GM15510 (cell line): Measurements from ENCODE around the gene ZNF343.

ENCODE experiments used
- POLR2A ChIP-seq: IDR thresholded peaks from 3 replicates; pipeline ENCODE4 v1.6.1; 2011; ENCODE audit warnings: borderline replicate concordance; ENCODE audit not compliant: insufficient read length; ENCODE audit errors: extremely low read depth

The ZNF343 gene

DNA sequence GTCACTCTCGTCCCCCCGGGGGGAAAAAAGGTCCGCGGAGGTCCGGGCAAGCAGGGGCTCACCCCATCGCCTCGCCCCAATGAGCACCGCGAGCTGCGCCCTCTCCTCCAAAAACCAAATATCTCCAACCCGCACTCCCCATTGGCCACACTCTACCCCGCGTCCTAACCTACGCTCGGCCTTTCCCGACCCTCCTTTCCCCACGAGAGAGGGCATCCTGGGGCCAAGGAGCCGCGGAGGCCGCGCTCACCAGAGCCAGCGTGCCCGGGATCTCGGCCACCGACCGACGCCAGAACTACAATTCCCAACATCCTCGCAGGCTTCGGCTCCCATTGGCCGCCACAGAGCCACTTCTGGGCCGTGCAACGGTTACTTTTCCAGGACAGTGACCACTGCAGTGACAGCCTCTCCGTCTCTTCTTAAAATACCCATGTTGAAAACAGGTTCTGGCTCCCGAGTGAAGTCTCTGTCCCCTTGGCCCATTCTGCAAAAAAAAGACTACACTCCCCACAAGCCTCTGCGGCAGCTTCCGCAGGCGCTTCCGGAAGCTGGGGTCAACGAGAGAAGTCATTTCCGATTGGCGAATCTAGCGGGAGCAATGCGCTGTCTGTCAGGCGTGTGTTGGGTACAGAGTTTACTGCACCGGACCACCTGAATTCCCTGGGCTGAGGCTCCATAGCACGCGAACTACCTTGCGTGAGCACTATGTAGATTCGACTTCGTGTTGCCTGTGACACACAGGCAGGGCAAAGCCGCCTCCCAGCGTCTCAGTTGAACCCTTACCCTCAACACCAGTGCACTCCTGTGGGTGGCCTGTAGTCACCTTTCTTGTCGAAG, at the start of gene ZNF343:
Gene ZNF343, minus strand, starts transcription at position 285 of the 837 bp plus-strand sequence. CDS start 15,020 bp downstream, outside the sequence.
- peak; percentile 75 for TF ChIP-seq POLR2A

DNA sequence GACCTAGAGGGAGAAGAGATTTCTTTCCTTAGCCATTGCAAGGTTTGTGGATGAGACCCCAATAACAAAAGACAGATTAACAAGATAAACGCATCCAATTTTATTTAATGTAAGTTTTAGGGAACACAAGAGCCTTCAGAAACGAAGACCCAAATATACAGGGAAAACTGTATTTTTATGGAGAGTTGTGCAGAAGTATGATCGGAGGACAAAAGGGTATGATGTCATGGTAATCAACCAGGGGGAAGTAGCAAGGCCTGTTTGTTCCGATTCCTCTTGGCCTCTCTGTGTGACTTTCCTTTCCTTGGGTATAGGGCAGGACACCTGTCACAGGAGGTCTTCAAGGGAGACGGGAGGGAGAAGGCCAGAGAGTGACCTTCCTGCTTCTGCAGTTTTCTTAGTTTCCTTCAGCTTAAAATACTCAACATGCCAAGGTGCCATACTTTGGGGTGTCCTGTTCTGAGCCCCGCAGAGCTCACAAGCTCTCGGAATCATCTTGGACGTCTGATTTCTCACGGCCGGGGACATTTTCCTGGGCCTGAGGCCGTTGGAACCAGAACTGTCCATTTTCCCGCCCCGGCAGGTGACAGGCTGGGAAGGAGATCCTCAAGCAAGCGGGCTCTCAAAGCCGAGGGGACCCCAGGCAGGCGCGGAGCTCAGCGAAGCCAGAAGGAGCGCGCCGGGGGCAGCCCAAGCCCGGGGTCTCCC, 49.3 kb upstream of the ZNF343 start:
- TF ChIP-seq POLR2A: no peak

DNA sequence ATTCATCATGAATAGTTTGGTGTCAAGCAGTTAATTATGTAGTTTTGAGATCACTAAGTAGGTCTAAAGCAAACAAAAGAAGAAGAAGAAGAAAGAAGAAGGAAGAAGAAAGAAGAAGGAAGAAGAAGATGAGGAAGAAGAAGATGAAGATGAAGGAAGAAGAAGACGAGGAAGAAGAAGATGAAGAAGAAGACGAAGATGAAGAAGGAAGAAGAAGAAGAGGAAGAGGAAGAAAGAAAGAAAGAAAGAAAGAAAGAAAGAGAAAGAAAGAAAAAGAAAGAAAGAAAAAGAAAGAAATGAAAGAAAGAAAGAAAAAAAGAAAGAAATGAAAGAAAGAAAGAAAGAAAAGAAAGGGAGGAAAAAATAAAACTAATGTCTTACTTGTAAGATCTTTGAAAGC, 36.9 kb upstream of the ZNF343 start:
- no peak for TF ChIP-seq POLR2A

DNA sequence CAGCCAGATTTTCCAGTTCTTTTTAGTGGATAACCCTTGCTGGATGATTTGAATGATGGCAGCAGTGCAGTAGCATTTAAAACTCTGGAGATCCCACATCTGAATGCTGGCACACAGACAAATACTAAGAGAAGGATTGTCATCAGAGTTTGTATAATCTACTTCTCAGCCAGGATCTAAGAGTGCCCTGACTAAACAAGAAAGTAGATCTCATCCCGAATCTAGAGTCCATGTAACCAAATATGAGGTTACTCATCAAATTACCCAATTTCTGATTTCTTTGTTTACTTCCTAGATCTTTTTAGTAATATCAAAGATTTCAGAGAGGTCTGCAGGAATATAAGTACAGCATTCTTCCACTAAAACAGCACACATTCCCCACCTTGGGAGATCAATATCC, 35.5 kb upstream of the ZNF343 start:
- TF ChIP-seq POLR2A: no peak

DNA sequence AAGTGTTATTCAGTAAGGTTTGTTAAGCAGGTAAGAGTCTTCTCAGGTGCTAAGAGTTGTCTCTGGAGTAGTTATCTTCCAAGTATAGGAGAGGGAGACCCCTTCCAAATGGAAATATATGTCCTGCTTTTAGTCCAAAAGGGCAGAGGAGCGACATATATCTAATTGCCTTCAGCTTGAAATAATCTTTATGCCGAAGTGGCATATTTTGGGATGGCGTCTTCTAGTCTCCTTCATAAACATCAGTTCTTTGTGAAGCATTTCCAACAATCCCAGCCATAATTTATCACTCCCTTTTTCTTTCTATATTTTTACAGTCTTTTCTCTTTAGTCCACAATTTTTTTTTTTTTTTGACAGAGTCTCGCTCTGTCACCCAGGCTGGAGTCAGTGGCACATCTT, 33.6 kb upstream of the ZNF343 start:
- no peak for TF ChIP-seq POLR2A

DNA sequence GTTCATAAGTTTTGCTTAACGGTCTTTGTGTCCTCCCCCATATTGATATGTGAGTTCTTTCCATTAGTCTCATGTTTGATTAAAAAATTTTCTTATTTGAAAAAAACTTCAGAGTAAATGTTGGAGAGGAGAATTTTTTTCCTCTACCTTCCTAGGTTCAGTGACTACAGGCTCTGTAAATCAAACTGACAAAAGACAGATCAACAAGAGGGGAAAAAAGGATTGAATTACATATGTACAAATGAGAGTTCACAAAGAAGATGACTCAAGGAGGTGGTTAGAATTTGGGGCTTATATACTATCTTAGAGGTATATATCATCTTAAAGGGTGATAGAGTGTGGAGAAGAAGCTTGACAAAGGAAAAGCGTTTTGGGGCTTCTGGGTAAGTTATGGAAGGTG, 33.2 kb upstream of the ZNF343 start:
- TF ChIP-seq POLR2A: no peak

DNA sequence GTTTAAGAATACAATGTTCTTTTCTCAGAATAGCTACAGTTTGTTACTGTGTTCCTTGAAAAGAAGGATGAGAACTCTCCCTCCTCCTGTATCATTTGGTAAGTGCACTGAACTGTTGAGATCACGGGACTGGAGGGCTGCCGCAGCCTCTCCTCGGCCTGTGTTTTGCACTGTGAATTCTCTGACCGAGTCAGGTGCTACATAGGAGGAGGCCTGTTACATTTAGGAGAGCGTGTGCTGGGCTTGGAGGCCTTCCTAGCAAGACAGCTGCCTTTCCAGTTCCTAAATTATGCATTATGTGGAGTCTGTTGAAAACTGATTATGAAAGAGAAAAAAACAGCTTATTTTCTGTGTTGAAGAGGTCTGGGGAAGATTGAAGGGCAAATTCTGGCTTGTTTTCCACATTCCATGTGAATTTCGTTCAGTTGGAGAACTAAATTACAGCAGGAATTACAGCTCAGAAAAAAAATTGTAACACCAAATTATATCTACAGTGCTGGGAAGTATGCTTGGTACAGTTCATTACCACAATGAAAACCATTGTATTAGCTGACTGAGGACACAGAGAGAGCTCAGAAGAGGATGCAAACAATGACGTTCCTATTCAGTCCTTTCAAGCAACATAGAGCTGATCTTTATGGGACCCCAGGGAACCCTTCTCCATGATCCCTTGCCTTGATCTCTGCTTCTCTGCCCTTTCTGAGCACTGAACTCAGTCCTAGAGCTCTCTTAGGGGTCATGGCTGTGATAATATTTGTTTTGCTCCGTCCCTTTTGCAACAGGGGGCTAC, 30.4 kb upstream of the ZNF343 start:
- no peak for TF ChIP-seq POLR2A

DNA sequence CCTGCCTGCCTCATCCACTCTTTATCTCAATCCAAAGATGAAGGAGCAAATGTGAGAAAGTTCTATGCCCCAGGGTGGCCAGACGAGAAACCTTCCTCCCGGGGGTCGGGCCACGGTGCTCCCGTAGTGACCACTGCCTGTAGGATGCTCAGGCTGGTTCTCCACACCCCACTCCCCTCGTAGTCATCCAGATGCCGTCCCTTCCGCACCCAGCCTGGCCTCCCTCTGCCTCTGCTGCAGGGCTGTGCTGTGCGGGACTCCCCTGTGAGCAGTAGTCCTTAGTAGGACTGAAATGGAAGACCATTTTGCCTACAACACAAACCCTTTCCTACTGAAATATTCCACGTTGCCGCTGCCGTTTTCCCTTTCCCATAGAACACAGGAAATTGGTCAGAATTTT, 29.6 kb upstream of the ZNF343 start:
- no peak for TF ChIP-seq POLR2A

DNA sequence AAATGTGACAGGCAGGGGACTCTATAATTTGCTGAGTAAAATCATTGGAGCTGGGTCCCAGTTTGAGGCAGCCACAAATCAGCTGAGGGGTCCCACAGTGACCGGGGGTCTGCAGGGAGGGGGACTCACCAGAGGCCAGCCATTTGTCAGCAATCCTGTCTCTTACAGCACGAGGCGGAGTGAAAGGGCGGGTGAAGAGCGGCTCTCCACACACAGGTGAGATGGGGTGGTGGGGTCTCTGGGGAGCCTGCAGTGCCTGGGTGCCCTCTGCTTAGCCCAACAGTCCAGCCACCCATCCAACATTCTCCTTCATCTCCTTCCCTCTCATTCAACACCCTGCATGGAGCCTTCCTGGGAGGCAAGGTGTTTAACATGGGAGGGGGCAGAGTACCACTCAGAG, 28.4 kb upstream of the ZNF343 start:
- no peak for TF ChIP-seq POLR2A

DNA sequence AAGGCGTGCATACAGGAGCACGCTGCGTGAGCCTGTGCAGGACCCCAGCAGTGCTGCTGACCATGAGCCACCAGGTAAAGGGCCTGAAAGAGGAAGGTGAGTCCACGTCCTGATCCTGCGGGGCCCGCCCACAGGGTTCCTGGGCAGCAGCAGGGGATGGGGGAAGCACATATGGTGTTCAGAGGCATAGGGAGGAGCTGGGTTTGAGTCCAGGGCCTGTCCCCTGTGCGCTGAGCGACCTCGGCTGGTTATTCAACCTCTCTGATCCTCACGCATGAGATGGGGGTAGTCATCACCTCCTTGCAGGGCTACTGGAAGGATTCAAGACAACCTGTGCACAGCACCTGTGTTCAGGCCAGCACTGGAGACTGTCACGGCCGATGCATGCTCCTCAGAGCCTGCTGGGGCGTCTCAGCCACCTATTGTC, 27.9 kb upstream of the ZNF343 start, which contains the start of gene TMC2:
Gene TMC2, plus strand, starts transcription at position 14 of the 427 bp plus-strand sequence. Its CDS starts 49 bp downstream, at position 63.
- no peak for TF ChIP-seq POLR2A

DNA sequence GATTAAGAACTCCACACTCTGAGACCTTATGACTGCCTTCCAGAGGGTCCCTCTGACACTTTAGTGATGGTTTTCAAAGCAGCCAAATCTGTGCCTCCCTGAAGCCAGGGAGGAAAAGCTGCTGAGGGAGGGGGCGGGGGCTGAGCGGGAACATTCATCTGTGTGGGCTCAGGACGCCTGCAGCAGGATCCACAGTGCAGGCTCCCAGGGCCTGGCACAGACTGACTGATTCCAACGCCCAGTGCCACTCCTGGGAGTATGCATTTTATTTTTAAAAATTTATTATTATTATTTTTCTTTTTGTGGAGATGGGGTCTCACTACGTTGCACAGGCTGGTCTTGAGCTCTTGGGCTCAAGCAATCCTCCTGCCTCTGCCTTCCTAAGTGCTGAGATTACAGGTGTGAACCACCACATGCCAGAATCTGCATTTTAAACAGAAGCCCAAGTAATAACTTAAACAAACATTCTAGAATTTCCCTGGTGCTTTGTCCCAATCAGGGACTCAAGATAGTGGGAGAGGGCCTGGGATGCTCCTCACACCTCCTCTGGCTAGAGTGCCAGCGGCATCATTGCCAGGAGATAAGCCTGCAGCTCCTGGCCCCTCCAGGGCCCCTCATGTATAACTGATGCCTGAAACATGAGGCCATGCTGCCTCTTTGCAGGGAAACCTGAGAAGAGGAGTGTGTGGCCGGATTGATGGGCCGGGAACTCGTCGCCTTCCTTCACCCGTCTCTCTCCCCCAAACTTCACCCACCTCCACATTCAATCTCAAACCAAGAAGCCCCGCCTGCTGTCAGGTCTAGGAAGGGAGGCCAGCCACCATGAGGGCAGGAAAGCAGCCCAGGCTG, 27.2 kb upstream of the ZNF343 start:
- no peak for TF ChIP-seq POLR2A

DNA sequence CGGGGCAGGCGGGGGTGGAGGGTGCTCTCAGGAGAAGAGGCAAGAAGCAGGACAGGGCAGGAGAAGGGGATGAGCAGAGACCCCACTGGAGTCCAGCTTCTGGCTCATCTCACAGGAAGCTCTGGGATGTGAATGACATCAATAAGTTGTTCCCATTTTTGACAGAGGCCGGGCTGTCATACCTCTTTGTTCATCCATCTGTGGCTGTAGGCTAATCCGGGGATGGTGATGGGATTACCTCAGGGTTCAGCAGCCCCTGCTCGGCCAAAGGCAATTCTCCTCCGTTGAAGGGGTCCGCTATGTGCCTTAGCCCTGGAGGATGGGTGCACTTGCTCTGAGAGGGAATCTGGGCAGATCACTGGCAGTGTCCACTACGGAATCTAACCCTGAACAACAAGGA, 24.4 kb upstream of the ZNF343 start:
- TF ChIP-seq POLR2A: no peak

DNA sequence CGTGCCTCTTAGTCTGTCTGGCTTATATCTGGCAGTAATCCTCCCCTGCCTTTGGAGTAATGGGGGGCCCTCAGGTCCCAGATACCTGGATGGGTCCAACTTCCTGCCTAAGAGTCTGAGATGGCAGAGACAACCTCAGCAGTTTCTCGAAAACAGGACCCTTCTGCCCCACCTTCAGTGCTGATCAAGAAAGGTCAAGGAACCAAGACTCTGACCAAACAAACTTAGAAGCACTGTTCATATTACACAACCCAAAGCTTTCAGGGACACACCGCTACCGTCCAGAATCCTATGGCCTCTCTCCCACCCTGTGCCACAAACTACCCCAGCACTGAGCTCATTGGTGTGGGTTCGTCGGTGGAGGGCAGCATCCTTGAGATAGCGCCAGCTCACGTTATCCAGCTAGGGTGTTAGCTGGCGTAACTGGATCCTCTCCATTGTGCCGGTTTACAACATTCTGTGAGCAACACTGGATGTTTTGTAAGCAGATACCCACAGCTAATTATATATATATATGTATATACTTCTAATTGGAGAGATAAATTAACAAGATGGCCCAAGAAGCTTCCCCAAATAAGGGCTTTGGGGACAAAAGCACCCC, 20.1 kb upstream of the ZNF343 start:
- TF ChIP-seq POLR2A: no peak

DNA sequence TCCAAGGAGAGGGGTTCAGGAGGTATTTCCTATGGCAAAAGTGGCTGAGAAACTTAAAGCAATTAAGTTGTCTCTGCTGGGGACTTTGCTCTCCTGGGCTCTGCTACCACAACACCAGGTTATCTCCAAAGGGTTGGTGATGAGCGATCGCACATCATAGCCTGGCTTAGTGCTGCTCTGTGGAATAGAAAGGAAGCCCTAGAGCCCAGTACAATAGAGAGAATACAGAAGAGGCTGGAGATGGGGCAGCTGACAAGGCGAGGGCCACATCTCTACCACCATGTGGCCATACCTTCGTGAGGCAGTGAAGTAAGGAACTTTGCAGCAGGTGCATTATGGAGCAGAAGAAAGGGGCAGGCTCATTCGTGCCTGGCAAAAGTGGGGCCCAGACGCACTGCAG, 19.0 kb upstream of the ZNF343 start:
- TF ChIP-seq POLR2A: no peak
